SU-DHL-6 (cell line): Measurements from ENCODE around the gene PER2.

ENCODE experiments used
- H2AFZ ChIP-seq: fragments of 200-600 bp; sonication (generic); 2 replicates; pipeline ENCODE4 v1.6.1; 2014; ENCODE audit warnings: low read depth, mild to moderate bottlenecking, moderate library complexity, mixed read lengths, antibody characterized with exemption, low read length; ENCODE audit not compliant: severe bottlenecking
- H3F3A ChIP-seq: fragments of 200-600 bp; shearing (Covaris generic); 2 replicates; pipeline ENCODE4 v1.6.0; 2016; ENCODE audit warnings: antibody characterized with exemption, mild to moderate bottlenecking; ENCODE audit not compliant: insufficient read depth
- H3K27ac ChIP-seq: fragments of 200-600 bp; sonication (generic); 2 replicates; pipeline ENCODE4 v1.5.1; 2016; ENCODE audit warnings: low read depth, mild to moderate bottlenecking, low read length, moderate library complexity, mixed read lengths
- H3K27me3 ChIP-seq: fragments of 200-600 bp; sonication (generic), shearing (Covaris generic); 2 replicates; pipeline ENCODE4 v1.6.0; 2014; ENCODE audit warnings: mild to moderate bottlenecking, low read length
- H3K36me3 ChIP-seq: fragments of 200-600 bp; sonication (generic); 2 replicates; pipeline ENCODE4 v1.6.1; 2014; ENCODE audit warnings: mild to moderate bottlenecking, low read length, mixed read lengths
- H3K4me2 ChIP-seq: fragments of 300-600, 200-600 bp; shearing (Covaris generic), sonication (generic); 2 replicates; pipeline ENCODE4 v1.6.0; 2014; ENCODE audit warnings: low read length, low read depth, mild to moderate bottlenecking; ENCODE audit not compliant: poor library complexity, severe bottlenecking
- H3K4me3 ChIP-seq: fragments of 200-600 bp; sonication (generic); 2 replicates; pipeline ENCODE4 v1.5.1; 2014; ENCODE audit warnings: antibody characterized with exemption, low read length, mild to moderate bottlenecking, mixed read lengths; ENCODE audit not compliant: insufficient read depth, poor library complexity, severe bottlenecking
- H3K79me2 ChIP-seq: fragments of 200-600 bp; sonication (generic); 2 replicates; pipeline ENCODE4 v1.6.1; 2014; ENCODE audit warnings: mild to moderate bottlenecking, low read length, moderate library complexity; ENCODE audit not compliant: insufficient read depth
- H3K9ac ChIP-seq: fragments of 200-600 bp; sonication (generic); 2 replicates; pipeline ENCODE4 v1.7.0; 2014; ENCODE audit warnings: mild to moderate bottlenecking, low read length
- H3K9me2 ChIP-seq: fragments of 200-600 bp; sonication (generic); replicated peaks from 2 replicates; pipeline ENCODE4 v1.6.1; 2014; ENCODE audit warnings: low read length; ENCODE audit not compliant: insufficient read depth
- H3K9me3 ChIP-seq: fragments of 200-600 bp; sonication (generic); 2 replicates; pipeline ENCODE4 v1.6.1; 2014; ENCODE audit warnings: low read length, mixed read lengths; ENCODE audit not compliant: insufficient read depth
- H4K20me1 ChIP-seq: fragments of 200-600 bp; sonication (generic); 2 replicates; pipeline ENCODE4 v1.6.1; 2014; ENCODE audit warnings: low read depth, mild to moderate bottlenecking, antibody characterized with exemption, low read length, moderate library complexity, mixed read lengths
- CTCF ChIP-seq: fragments of 200-600 bp; sonication (generic); IDR thresholded peaks from one replicate; pipeline ENCODE4 v1.5.1; 2017; ENCODE audit warnings: antibody characterized with exemption, mild to moderate bottlenecking, low read length, moderate library complexity; ENCODE audit not compliant: insufficient read depth, poor library complexity, severe bottlenecking
- EZH2phosphoT487 ChIP-seq: fragments of 200-600 bp; sonication (generic), shearing (Covaris generic); conservative IDR thresholded peaks from 2 replicates; pipeline ENCODE4 v1.6.1; 2018; ENCODE audit warnings: mild to moderate bottlenecking, antibody characterized with exemption, low read length, moderate library complexity, mixed read lengths

PER2 gene

GRCh38 chr2:238271061-238271554, 17.3 kb downstream of the PER2 start:
- Histone ChIP-seq H3F3A (no peaks in the 10 kb centered on the region), H3K27ac (no peak overlapping the region), H3K79me2 (no peaks in the 10 kb centered on the region), H3K9me3 (no peaks in the 10 kb centered on the region), H3K4me2 (no peak overlapping the region), H2AFZ (no peak overlapping the region), H3K27me3 (no peaks in the 10 kb centered on the region), H3K4me3 (no peak overlapping the region), H3K36me3 (0 out of 2 replicates have a peak, but pooled peaks cover 3% of the 10 kb centered on the region), H3K9ac (no peak overlapping the region), H4K20me1 (no peaks in the 10 kb centered on the region), H3K9me2 (no peaks in the 10 kb centered on the region)
- TF ChIP-seq EZH2phosphoT487 (no peak), CTCF (no peak)

GRCh38 chr2:238270606-238271005, 17.8 kb downstream of the PER2 start:
- no peak overlapping the region for H3K4me2 ChIP-seq
- H3K4me3 ChIP-seq, result no peak overlapping the region
- no peaks in the 10 kb centered on the region for H3K9me3 ChIP-seq
- no peaks in the 10 kb centered on the region for H4K20me1 ChIP-seq
- H3F3A ChIP-seq, result no peaks in the 10 kb centered on the region
- H3K36me3 ChIP-seq, result 0 out of 2 replicates have a peak, but pooled peaks cover 3% of the 10 kb centered on the region
- no peaks in the 10 kb centered on the region for H3K9me2 ChIP-seq
- no peak overlapping the region for H3K9ac ChIP-seq
- H3K79me2 ChIP-seq, result no peaks in the 10 kb centered on the region
- H2AFZ ChIP-seq, result no peak overlapping the region
- TF ChIP-seq CTCF (no peak), EZH2phosphoT487 (no peak)
- no peak overlapping the region for H3K27ac ChIP-seq
- no peaks in the 10 kb centered on the region for H3K27me3 ChIP-seq

GRCh38 chr2:238269741-238270140, 18.7 kb downstream of the PER2 start:
- Histone ChIP-seq H3K9me3 (no peaks in the 10 kb centered on the region), H3K27me3 (no peaks in the 10 kb centered on the region), H3K36me3 (0 out of 2 replicates have a peak, but pooled peaks cover 3% of the 10 kb centered on the region), H2AFZ (no peak overlapping the region), H3K9me2 (no peaks in the 10 kb centered on the region), H3K4me3 (no peak overlapping the region), H3K4me2 (no peak overlapping the region), H3K79me2 (no peaks in the 10 kb centered on the region), H4K20me1 (no peaks in the 10 kb centered on the region), H3K9ac (no peak overlapping the region), H3F3A (no peaks in the 10 kb centered on the region), H3K27ac (no peak overlapping the region)
- no peak for TF ChIP-seq EZH2phosphoT487
- no peak for TF ChIP-seq CTCF
